ENCODE results near the gene MATN1.

The MATN1 gene

GRCh38 chr1:30726773-30727684 lies 3.6 kb upstream of the MATN1 start:
- H3K4me3 Mint-ChIP-seq = no peak overlapping the region
- H3K4me1 Mint-ChIP-seq = peaks cover 55 to 76% of the 10 kb centered on the region in 2 donors
- H3K36me3 Mint-ChIP-seq = peaks cover 8 to 19% of the 10 kb centered on the region in 2 donors
- H3K27ac Mint-ChIP-seq = peak overlapping the region; percentile 81
- ATAC-seq (replicated peaks) (no peak), DNase-seq (no peak)
- no peaks in the 10 kb centered on the region for H3K27me3 Mint-ChIP-seq
- no peaks in the 10 kb centered on the region for H3K9me3 Mint-ChIP-seq

GRCh38 chr1:30726236-30726635 lies 2.9 kb upstream of the MATN1 start:
- no peak for DNase-seq
- Mint-ChIP-seq H3K36me3 (peaks cover 10 to 23% of the 10 kb centered on the region in 2 donors), H3K9me3 (no peaks in the 10 kb centered on the region), H3K4me1 (peaks cover 51 to 76% of the 10 kb centered on the region in 2 donors), H3K27me3 (no peaks in the 10 kb centered on the region), H3K27ac (no peak overlapping the region), H3K4me3 (no peak overlapping the region)
- ATAC-seq (replicated peaks) = no peak

GRCh38 chr1:30725450-30726095 lies 2.2 kb upstream of the MATN1 start:
- no peak for DNase-seq
- Mint-ChIP-seq H3K27ac (no peak overlapping the region), H3K4me3 (no peak overlapping the region), H3K36me3 (peaks cover 10 to 23% of the 10 kb centered on the region in 2 donors), H3K4me1 (peaks cover 49 to 76% of the 10 kb centered on the region in 2 donors), H3K27me3 (no peaks in the 10 kb centered on the region), H3K9me3 (no peaks in the 10 kb centered on the region)
- no peak for ATAC-seq (replicated peaks)

GRCh38 chr1:30724655-30725421 lies 1.5 kb upstream of the MATN1 start:
- Mint-ChIP-seq H3K9me3 (no peaks in the 10 kb centered on the region), H3K27me3 (no peaks in the 10 kb centered on the region), H3K4me1 (peaks cover 48 to 74% of the 10 kb centered on the region in 2 donors), H3K4me3 (no peak overlapping the region), H3K27ac (no peak overlapping the region), H3K36me3 (peaks cover 10 to 23% of the 10 kb centered on the region in 2 donors)
- ATAC-seq (replicated peaks) (no peak), DNase-seq (no peak)

GRCh38 chr1:30724175-30724574 lies 790 bp upstream of the MATN1 start:
- Mint-ChIP-seq H3K27ac (peak overlapping the region; percentile 53), H3K36me3 (peaks cover 10 to 23% of the 10 kb centered on the region in 2 donors), H3K27me3 (no peaks in the 10 kb centered on the region), H3K9me3 (no peaks in the 10 kb centered on the region), H3K4me3 (no peak overlapping the region), H3K4me1 (peaks cover 48 to 74% of the 10 kb centered on the region in 2 donors)
- no peak for DNase-seq
- ATAC-seq (replicated peaks) = no peak

GRCh38 chr1:30721812-30722537 lies 1.4 kb downstream of the MATN1 start:
- no peaks in the 10 kb centered on the region for H3K27me3 Mint-ChIP-seq
- ATAC-seq (replicated peaks) (no peak), DNase-seq (no peak)
- H3K4me3 Mint-ChIP-seq = no peak overlapping the region
- H3K4me1 Mint-ChIP-seq = peaks cover 36 to 64% of the 10 kb centered on the region in 2 donors
- peaks cover 12 to 19% of the 10 kb centered on the region in 2 donors for H3K36me3 Mint-ChIP-seq
- H3K9me3 Mint-ChIP-seq = peaks cover 0 to 1% of the 10 kb centered on the region in 2 donors
- H3K27ac Mint-ChIP-seq = no peak overlapping the region

- Mint-ChIP-seq H3K36me3 (peaks cover 12 to 19% of the 10 kb centered on the region in 2 donors), H3K9me3 (peaks cover 0 to 1% of the 10 kb centered on the region in 2 donors), H3K4me1 (peaks cover 36 to 64% of the 10 kb centered on the region in 2 donors), H3K27ac (no peak overlapping the region), H3K4me3 (no peak overlapping the region), H3K27me3 (no peaks in the 10 kb centered on the region)
- DNase-seq (no peak), ATAC-seq (replicated peaks) (no peak)
Measured at GRCh38 chr1:30721341-30721793, 2.0 kb downstream of the MATN1 start.

GRCh38 chr1:30720271-30721223 lies 2.8 kb downstream of the MATN1 start:
- Mint-ChIP-seq H3K27me3 (no peaks in the 10 kb centered on the region), H3K27ac (no peak overlapping the region), H3K4me3 (peak overlapping the region; percentile 6 to 36), H3K4me1 (peaks cover 36 to 64% of the 10 kb centered on the region in 2 donors), H3K9me3 (peaks cover 0 to 1% of the 10 kb centered on the region in 2 donors), H3K36me3 (peaks cover 17 to 26% of the 10 kb centered on the region in 2 donors)
- ATAC-seq (replicated peaks) (no peak), DNase-seq (no peak)

- Mint-ChIP-seq H3K9me3 (peaks cover 0 to 5% of the 10 kb centered on the region in 2 donors), H3K4me1 (peaks cover 36 to 60% of the 10 kb centered on the region in 2 donors), H3K27ac (peak overlapping the region; percentile 99), H3K36me3 (peaks cover 20 to 30% of the 10 kb centered on the region in 2 donors), H3K4me3 (peak overlapping the region; percentile 92 to 96), H3K27me3 (no peaks in the 10 kb centered on the region)
- DNase-seq (no peak), ATAC-seq (replicated peaks) (peak in 1 of 2 donors; percentile 0)
Measured at GRCh38 chr1:30719406-30720270, 3.7 kb downstream of the MATN1 start.

- Mint-ChIP-seq H3K4me1 (peaks cover 30 to 53% of the 10 kb centered on the region in 2 donors), H3K4me3 (peak overlapping the region; percentile 92 to 96)
Measured at GRCh38 chr1:30718636-30719405, 4.6 kb downstream of the MATN1 start.

GRCh38 chr1:30718091-30718635 lies 5.2 kb downstream of the MATN1 start:
- Mint-ChIP-seq H3K9me3 (peaks cover 0 to 5% of the 10 kb centered on the region in 2 donors), H3K27ac (peak overlapping the region; percentile 99), H3K27me3 (no peaks in the 10 kb centered on the region), H3K4me3 (peak overlapping the region; percentile 95 to 96), H3K36me3 (peaks cover 16 to 23% of the 10 kb centered on the region in 2 donors), H3K4me1 (peaks cover 28 to 47% of the 10 kb centered on the region in 2 donors)
- peak; percentile 90 to 91 for ATAC-seq (replicated peaks)
- DNase-seq = peak; percentile 98

More at GRCh38 chr1:30718636-30719405, 4.6 kb downstream of the MATN1 start:
- Mint-ChIP-seq H3K9me3 (peaks cover 0 to 5% of the 10 kb centered on the region in 2 donors), H3K27ac (peak overlapping the region; percentile 99), H3K27me3 (no peaks in the 10 kb centered on the region), H3K36me3 (peaks cover 18 to 27% of the 10 kb centered on the region in 2 donors)
- DNase-seq (peak; percentile 94), ATAC-seq (replicated peaks) (peak; percentile 70 to 77)
